IPS-18c (cell line): ENCODE results near the gene SENP1.
A peak's percentile ranks its signal among the peaks of the same experiment; 100 is the strongest.

Source experiments
- H3K4me3 ChIP-seq: 2 replicates; pipeline ENCODE4 v1.7.0; 2013; ENCODE audit warnings: low read depth, mild to moderate bottlenecking, low read length, moderate library complexity; ENCODE audit not compliant: insufficient read depth
- H3K9me3 ChIP-seq: one replicate; pipeline ENCODE4 v1.6.1; 2013; ENCODE audit warnings: mild to moderate bottlenecking, low read length, moderate library complexity; ENCODE audit not compliant: control insufficient read depth, insufficient read depth

Gene SENP1

DNA sequence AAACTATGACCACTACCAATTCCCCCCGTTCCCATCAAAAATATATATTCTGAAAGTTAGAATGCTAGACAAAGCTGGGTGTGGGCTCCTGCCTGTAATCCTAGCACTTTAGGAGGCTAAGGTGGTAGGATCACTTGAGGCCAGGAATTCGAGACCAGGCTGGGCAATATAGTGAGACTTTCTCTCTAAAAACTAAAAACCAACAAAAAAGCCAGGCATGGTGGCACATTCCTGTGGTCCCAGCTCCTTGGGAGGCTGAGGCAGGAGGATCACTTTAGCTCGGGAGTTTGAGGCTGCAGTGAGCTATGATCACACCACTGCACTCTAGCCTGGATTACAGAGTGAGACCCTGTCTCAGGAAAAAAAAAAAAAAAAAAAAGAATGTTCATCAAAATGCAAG, 52.8 kb downstream of the SENP1 start:
- no peaks in the 10 kb centered on the region for H3K9me3 ChIP-seq
- H3K4me3 ChIP-seq = no peak overlapping the region

DNA sequence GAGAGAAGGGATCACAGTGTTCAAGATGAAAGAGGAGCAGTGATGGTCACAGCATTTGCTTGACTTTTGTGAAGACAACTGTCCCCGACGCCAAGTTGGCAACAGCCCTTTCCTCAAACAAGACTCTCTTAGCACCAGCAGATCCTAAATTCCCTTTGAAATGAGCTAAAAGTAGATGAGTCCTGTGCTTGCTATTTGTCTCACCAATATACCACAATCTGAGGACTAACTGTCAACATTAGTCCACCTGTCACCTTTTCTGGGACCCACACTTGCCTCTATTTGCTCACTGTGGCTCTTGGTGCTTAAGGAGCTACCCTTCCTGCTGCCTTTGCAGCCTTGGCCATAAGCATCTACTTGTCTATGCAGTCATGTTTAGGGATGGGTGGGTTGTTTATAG, 54.2 kb downstream of the SENP1 start:
- H3K9me3 ChIP-seq = no peaks in the 10 kb centered on the region

DNA sequence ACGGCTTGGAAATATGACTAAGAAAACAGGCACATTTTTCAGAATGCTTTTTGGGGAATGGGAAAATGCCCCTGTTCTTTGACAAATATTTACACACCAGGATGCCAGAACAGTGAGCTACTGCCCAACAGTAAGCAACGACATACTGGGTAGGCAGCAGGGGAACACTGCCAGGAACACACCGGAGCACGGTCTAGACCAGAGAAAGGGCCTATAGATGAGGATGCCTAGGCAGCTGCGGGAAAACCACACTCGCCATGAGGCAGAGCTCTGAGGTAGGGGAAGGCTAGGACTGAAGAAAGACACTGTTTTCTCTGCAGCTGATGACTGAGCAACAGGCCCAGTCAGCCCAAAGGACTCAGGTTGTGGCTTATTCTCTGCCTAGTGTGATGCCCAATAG, 55.7 kb downstream of the SENP1 start:
- no peak overlapping the region for H3K4me3 ChIP-seq
- H3K9me3 ChIP-seq = no peaks in the 10 kb centered on the region

More for the DNA sequence above, 54.2 kb downstream of the SENP1 start:
- no peak overlapping the region for H3K4me3 ChIP-seq

DNA sequence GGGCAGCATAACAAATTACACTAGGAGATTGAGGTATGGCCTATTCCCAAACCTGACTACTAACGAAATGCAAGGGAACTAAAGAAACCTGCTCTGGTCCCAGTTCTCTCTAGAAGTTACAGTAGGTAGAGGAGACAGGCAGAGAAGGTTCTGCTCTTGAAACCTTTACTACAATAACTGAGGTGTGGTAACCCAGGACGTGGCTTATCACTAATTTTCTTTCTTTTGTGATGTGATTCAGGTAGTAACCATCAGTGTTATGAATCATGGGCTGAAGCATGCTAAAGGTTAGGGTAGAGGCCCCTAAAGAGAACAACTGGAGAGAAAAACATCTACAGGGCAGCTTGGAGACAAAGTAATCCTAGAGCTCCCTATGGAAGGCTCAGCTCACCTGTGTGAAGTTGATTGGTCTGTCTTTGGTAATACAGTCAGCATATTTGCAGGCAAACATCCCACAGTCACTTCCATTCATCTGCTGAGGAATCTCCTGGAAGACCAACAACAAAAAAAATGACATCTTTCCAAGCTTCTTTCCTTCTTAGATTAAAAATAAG, 59.8 kb downstream of the SENP1 start:
- H3K4me3 ChIP-seq = no peak overlapping the region
- no peaks in the 10 kb centered on the region for H3K9me3 ChIP-seq

- H3K4me3 ChIP-seq = no peak overlapping the region
- H3K9me3 ChIP-seq = no peaks in the 10 kb centered on the region
Measured at GRCh38 chr12:48045061-48045846, 60.6 kb downstream of the SENP1 start.

DNA sequence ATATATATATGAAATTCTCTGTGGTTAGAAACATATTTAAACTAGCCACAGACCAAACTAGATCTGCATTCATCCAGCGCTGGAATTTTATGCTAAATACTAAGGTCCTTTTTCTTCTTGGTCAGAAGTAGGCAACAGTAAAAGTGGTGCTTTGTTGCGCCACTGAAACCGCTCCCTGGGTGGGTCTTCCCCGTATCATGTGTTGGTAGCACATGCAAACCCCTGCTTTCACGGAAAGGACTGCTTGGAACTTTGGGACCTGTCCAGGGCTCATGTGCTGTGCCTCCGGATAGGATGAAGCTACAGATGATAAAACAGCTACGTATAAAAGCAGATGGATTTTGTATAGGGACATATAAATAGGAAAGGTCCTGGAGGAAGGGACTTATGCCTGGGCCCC, 61.5 kb downstream of the SENP1 start:
- no peaks in the 10 kb centered on the region for H3K9me3 ChIP-seq
- no peak overlapping the region for H3K4me3 ChIP-seq

GRCh38 chr12:48043771-48044170, 62.1 kb downstream of the SENP1 start:
- no peaks in the 10 kb centered on the region for H3K9me3 ChIP-seq
- H3K4me3 ChIP-seq = no peak overlapping the region

DNA sequence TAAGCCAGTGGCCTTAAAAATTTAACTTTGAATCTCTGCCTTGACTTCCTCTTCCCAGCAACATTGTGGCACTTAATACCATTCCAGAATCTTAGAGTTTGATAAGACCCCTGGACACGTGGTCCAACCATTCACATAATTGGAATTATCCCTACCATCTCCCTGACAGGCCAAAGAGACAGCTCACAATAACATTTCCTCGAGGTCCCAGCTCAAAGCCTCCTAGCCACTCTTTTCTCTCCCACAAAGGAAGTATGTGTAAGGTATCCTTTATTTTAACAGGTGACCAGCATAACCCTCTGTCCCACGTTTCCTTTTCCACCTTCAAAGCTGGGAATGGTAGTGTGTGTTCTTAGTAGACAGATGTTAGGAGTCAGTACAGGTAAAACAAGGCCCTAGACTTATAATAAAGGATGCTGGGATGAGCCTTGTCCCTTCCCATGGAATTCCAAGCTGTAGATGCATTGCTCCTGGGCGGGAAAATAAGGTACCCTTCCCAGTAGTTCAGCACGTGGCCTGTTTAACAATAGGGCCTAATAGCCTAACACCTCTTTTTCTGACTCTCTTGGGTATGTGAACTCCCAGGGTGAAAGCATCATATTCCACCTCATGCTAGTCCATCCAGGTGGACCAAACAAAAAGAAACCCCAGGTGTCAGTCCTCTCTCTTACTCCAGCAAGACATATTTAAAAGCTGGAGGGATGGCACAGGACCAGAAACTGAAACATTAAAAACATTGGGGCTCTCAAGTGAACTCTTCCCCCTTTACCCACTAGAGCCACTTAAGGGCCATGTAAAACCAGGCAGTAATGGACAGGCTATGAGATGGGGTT, 64.1 kb downstream of the SENP1 start:
- Histone ChIP-seq H3K9me3 (no peaks in the 10 kb centered on the region), H3K4me3 (no peak overlapping the region)

DNA sequence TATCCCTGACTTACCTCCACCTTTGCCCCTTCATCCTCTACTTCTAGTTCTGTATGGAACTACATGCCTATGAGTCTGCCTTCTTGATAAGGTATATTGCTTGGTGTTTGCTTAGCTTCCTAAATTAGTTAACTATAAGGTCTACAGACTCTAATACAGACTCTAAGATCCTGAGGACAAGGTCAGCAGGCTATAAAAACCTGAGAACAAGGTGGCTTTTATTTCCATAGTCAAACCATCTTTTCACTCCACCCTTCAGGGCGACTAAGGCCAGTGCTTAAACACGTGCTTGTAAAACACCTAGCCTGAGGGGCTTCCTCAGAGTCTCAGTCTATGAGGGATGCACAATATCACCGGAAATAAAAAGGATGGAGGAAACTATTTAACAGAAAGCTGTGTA, 65.5 kb downstream of the SENP1 start:
- H3K9me3 ChIP-seq = no peaks in the 10 kb centered on the region
- H3K4me3 ChIP-seq = no peak overlapping the region

DNA sequence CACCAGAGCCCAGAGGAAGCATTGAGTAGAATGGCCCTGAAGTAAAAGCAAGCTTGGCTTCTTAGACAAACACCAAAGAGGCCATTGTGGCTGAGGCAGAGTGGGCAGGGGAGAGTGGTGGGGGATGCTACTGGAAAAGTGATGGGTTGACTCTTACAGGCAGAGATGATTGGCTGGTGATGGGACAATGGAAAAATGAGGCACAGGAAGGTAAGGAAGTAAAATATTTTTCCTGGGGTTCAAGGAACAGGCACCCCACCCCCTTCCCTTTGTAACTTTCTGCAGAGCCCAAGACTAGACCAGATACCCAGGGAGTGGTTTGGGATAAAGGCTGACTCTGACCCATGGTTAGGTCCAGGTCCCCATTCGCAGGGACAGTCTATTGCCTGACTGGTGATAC, 66.7 kb downstream of the SENP1 start:
- Histone ChIP-seq H3K9me3 (no peaks in the 10 kb centered on the region), H3K4me3 (no peak overlapping the region)

- peak overlapping the region; percentile 32 for H3K4me3 ChIP-seq
- no peaks in the 10 kb centered on the region for H3K9me3 ChIP-seq
Measured at GRCh38 chr12:48038085-48038484, 67.8 kb downstream of the SENP1 start.

DNA sequence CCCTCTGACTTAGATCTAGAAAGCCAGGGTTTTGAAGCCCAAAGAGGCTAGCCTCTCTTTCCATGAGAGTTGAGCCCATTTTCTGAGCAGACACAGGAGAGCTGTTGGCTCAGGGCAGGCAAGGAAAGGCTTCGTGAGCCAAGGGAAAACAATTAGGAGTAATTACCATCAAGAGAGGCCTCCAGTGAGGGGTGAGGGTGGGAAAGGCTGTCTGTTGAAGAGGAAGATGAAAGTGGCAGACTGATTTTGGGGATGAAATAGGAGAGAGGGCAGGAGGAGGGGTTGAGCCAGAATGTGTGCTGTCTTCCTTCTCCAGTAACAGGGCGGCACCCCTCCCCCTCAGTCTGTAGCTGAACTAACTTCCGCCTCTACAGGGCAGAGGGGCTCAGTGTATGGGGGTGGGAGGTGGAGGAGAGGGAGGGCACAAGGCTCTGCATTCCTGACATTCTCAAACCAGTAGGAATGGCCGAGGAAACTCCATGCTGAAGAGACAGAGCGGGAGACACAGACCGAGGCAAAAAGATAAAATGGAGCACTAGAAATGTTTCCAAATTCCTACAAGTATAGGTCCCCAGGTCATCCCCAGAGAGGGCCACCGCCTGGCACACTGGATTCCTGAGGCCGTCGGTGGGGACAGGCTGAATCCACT, 68.5 kb downstream of the SENP1 start:
- Histone ChIP-seq H3K9me3 (no peaks in the 10 kb centered on the region), H3K4me3 (peak overlapping the region; percentile 34)

GRCh38 chr12:48036818-48037217, 69.1 kb downstream of the SENP1 start:
- Histone ChIP-seq H3K9me3 (no peaks in the 10 kb centered on the region), H3K4me3 (peak overlapping the region; percentile 34; the same call in 1 of the 2 replicates)

GRCh38 chr12:48034835-48035805, 70.8 kb downstream of the SENP1 start:
- no peak overlapping the region for H3K4me3 ChIP-seq
- no peaks in the 10 kb centered on the region for H3K9me3 ChIP-seq

GRCh38 chr12:48033451-48033850, 72.4 kb downstream of the SENP1 start:
- Histone ChIP-seq H3K4me3 (no peak overlapping the region), H3K9me3 (no peaks in the 10 kb centered on the region)

DNA sequence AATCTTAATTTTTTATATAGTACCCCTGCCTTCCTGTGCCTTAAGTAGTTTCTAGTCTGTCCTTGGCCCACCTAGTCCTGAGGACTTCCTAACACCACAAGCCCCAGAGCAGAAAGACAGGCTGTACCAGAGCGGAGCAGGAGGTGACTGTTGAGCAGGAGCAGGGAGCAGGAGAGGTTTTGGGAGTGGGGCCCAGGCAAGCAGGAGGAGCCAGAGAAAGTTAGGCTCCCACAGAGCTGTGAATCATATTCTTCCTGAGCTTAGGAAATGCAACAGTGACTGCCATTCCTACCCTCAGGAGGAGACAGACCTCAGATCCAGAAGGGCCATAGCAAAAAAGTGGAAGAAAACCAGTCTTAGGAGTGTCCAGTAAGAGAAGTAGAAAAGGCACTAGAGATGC, 73.3 kb downstream of the SENP1 start:
- H3K4me3 ChIP-seq = no peak overlapping the region
- H3K9me3 ChIP-seq = no peaks in the 10 kb centered on the region
